Islet of Langerhans (tissue), 1 donor: ENCODE data around the gene CHST8.

Experiments
- FAIRE-seq: peaks from one replicate; lab custom pipeline; 2011; peaks lifted over from hg19 to GRCh38; lab: Jason Lieb, UNC

Gene CHST8

GRCh38 chr19:33771384-33772101 lies 149.8 kb downstream of the CHST8 start:
- FAIRE-seq, result no peak

- FAIRE-seq, result no peak
These were observed 150.5 kb downstream of the CHST8 start for GRCh38 chr19:33772102-33772857.

GRCh38 chr19:33772858-33773180 lies 151.1 kb downstream of the CHST8 start:
- no peak for FAIRE-seq

- FAIRE-seq, result no peak
These were observed 152.2 kb downstream of the CHST8 start for GRCh38 chr19:33773704-33774624.

DNA sequence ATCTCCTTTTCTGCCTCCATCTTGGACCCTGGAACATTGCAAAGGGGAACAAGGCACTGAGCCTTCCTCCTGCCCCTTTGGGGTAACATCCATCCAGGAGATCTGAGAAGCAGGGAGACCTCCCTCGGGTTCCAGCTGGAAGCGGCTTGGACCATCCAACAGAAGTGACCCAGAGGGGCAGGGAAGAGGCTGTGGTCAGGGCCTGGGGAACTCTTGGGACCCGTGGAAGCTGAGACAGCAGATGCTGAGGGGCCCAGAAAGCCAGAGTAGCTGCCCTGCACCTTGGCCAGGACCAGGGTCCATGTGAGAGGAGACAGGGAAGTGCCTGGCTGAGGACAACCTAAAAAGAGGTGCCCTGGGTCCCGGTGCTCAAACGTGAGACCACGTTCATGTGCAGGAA lies 153.0 kb downstream of the CHST8 start:
- no peak for FAIRE-seq

DNA sequence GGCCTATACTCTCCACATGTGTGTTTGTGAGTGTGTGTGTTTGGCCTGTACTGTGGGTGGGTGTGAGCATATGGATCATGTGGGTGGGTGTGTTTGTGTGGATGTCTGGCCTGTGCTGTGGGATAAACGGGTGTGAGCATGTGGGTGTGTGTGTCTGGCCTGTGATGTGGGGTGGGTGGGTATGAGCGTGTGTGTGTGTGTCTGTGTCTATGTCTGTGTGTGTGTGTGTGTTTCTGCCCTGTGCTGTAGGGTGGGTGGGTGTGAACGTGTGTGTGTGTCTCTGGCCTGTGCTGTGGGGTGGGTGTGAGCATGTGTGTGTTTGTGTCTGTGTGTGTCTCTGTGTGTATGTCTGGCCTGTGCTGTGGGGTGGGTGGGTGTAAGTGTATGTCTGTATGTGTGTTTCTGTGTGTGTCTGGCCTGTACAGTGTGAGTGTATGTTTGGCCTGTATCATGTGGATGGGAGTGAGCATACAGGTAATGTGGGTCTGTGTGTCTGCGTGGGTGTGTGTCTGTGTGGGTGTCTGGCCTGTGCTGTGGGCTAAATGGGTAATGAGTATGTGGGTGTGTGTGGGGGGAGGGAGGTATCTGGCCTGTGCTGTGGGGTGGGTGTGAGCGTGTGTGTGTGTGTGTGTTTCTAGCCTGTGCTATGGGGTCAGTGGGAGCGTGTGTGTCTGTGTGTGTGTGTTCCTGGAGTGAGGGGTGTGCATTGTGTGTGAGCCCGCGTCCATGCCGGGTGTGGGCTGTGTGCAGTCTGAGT lies 154.2 kb downstream of the CHST8 start:
- FAIRE-seq, result no peak

GRCh38 chr19:33777351-33777750 lies 155.6 kb downstream of the CHST8 start:
- no peak for FAIRE-seq

- FAIRE-seq, result no peak
These were observed 156.0 kb downstream of the CHST8 start for GRCh38 chr19:33777753-33778088.

DNA sequence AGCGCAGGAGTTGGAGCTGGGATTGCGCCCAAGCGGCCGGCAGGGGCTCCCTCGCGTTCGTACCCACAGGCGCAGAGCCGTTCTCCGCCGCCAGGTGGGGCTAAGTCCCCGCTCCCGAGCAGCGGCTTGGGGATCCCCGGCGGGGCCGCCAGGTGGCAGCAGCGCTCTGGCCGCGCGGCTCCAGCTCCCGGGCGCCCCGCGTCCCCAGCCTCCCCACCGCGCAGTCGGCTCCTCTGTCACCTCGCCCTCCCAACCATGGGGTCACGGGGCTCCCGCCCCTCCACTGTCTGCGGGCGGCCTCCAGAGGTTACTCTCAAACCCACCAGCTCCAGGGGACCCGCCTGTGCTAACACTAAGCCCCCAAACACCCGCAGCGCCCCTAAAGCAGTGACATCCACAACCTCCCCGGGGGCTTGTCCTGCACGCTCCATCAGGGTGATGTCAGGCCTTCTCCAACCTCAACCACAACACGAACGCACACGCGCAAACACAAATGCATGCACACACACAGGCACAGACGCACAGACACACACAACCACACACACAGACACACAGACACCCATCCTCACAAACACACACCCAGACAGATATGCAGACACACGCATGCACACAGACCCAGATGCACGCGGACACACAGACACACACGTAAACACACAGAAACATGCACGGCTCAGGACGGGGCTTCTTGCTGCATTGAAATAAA lies 156.5 kb downstream of the CHST8 start:
- FAIRE-seq, result no peak

DNA sequence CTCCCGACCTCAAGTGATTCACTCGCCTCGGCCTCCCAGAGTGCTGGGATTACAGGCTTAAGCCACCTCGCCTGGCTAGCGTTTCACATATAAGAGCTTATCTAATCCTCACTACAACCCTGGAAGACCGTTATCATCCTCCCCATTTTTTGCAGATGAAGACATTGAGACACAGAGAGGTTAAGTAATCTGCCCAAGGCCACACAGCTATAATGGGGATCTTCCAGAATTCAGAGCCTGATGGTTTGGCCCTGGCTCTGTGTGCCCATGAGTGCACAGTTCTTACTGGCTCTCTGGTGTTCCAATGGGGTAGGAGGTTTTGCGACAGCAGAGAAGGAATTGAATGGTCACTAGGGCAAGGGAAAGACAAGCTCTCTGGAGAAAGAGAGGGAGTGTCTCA lies 158.1 kb downstream of the CHST8 start:
- no peak for FAIRE-seq

DNA sequence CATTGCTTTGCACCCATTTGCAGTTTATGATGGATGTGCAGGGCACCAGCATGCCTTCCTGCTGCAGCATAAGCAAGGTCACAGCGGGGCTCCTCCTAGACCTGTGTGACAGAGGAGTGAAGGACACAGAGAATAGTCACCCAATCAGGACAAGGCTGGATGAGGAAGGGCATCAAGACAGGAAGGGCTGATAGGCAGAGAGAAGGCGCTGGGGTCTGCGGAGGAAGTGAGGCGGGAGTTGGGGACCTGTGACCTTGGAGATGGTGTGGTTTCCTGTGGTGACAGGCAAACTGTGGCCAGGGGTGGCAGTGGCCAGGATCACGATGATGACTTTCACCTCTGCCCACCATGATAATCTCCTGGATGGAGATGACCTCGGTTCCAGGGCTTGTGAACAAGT lies 158.5 kb downstream of the CHST8 start:
- FAIRE-seq, result no peak

DNA sequence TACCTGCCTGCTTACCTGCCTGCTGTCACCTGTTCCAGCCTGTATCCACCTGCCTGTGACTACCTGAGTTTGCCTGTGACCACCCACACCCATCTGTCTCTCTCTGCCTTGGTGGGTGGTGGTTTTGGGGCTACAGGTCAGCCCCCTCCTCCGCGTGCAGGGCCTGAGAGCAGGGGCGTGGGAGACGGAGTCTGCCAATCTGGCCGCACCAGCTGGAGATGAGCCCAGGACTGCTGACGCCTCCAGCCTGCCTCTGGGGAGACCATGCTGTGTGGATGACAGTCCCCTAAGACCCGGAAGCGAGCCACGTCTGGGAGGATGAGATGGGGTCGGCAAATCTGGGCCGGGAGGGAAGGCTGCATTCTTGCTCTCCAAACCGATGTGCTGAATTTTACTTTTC lies 159.0 kb downstream of the CHST8 start:
- no peak for FAIRE-seq

- no peak for FAIRE-seq
These were observed 159.7 kb downstream of the CHST8 start for GRCh38 chr19:33781415-33781935.

DNA sequence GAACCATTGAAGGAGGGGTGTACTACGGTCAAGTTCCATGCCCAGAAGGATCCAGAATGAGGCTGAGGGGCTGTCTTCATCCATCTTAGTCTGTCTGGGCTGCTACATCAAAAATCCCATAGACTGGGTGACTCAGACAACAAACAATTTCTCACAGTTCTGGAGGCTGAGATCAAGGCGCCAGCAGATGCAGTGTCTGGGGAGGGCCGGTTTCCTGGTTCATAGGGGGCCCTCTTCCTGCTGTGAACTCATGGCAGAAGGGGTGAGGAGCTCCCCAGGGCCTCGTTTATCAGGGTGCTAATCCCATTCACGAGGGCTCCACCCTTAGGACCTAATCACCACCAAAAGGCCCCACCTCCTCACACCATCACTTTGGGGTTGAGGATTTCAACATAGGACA lies 160.2 kb downstream of the CHST8 start:
- no peak for FAIRE-seq

- FAIRE-seq, result no peak
These were observed 162.7 kb downstream of the CHST8 start for GRCh38 chr19:33784432-33784831.

DNA sequence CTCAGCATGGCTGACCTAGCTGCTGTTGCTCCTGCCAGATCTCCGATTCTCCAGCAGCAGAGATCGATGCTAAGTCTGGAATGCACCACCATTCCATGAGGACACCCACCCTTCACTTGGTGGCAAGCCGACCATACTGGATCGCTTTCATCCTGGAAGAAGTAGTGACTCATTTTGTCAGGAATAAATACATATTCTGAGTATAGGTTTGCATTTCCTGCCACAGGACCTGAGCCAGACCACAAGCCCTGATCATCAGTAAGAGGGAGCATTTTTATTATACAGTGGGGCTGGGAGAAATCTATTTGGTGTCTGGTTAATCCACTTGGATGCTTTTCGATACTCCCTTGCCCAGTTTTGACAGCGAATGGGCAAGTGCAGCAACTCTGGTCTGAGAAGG lies 164.0 kb downstream of the CHST8 start:
- FAIRE-seq, result no peak

DNA sequence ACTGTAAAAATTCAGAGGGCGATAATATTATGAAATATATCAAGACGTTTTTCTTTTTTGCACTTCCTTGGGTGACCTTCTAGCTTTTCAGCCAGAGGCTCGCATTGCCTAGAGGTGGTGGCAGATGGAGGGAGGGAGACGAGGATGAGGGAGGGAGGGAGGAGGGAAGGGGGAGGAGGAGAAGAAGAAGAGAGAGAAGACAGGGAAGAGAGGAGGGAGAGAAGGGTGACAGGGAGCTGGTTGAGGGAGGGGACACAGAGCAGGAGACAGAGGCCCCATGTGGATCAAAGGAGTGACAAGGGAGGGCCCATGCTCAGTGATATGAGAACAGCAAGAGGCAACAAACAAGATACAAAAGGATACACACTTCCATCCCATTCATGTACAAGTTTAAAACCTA lies 166.9 kb downstream of the CHST8 start:
- no peak for FAIRE-seq

DNA sequence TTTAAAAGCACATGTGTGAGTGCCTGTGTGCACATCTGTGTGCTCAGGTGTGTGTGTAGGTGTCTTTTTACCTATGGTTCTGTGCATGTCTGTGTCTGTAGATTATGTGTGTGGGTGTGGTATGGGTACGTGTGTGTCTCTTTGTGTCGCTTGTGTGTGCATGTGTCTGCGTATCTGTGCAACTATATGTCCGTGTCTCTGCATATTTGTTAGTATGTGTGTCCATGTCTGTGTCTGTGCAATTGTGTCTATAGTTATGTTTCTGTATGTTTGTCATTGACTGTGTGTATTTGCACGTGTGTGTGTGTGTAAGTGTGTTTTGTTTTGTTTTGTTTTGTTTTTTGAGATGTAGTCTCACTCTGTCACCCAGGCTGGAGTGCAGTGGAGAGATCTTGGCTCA lies 167.6 kb downstream of the CHST8 start:
- no peak for FAIRE-seq

DNA sequence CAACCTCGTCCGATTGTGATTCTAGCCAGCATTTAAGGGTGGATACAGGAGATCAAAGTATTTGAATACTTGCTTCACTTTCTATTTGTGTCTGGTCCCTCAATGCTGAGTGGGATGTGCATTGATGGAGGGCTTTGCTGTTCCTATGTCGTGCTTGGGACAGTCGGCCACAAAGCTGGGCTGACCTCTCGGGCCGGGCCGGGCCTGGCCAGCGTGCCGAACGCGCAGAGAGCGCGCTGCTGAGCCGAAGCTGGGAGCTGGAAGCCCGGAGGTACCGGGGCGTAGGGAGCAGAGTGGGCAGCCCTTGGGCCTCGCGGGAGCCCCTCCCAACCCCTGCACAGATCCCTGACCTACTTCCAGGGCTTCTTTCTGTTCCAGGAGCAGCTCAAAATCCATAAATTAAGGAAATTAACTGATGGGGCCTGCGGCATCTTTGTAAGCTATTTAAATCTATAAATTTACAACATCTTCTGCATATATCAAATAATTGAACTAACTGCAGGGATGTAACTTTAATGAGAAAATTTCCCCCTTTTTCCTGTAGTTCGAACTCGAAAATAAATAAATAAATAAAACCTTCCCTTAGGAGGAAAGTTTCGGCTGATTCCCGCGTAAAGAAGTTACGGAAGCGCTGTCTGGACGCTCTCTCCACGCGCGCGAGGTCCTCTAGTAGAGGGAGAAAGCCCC lies 173.1 kb downstream of the CHST8 start:
- FAIRE-seq, result no peak

- FAIRE-seq, result no peak
These were observed 173.8 kb downstream of the CHST8 start for GRCh38 chr19:33795370-33796163.
